Activated CD4-positive, alpha-beta memory T cell treated with anti-CD3 and anti-CD28 coated beads for 36 hours (primary cell): ENCODE measurements around the gene CAMKMT. TPM values are rescaled to one million over a fixed set of nuclear protein-coding genes. Genes with fewer than 3 reads are reported as not detected.

Source experiments
- CTCF ChIA-PET: fragments of 350-600 bp; sonication (Branson Sonifier 250); formaldehyde crosslinking; loops from one replicate; lab custom pipeline; 2021; ENCODE audit warnings: antibody characterized with exemption, inconsistent platforms; lab: Charles Lee
- POLR2A ChIA-PET: fragments of 350-600 bp; sonication (Branson Sonifier 250); formaldehyde crosslinking; loops from one replicate; lab custom pipeline; 2021; ENCODE audit warnings: antibody characterized with exemption; lab: Charles Lee
- DNase-seq: peaks from one replicate; pipeline ENCODE4 v3.0.0-alpha.2; 2020
- H3K27ac Mint-ChIP-seq: one replicate; pipeline ENCODE4 v1.8.0; 2021; ENCODE audit warnings: mixed read lengths
- H3K27me3 Mint-ChIP-seq: one replicate; pipeline ENCODE4 v1.8.0; 2021; ENCODE audit warnings: mixed read lengths
- H3K36me3 Mint-ChIP-seq: one replicate; pipeline ENCODE4 v1.8.0; 2021; ENCODE audit warnings: mixed read lengths
- H3K4me1 Mint-ChIP-seq: one replicate; pipeline ENCODE4 v1.8.0; 2021; ENCODE audit warnings: low read depth, mixed read lengths
- H3K4me3 Mint-ChIP-seq: one replicate; pipeline ENCODE4 v1.8.0; 2021; ENCODE audit warnings: mild to moderate bottlenecking, mixed read lengths
- H3K9me3 Mint-ChIP-seq: one replicate; pipeline ENCODE4 v1.8.0; 2021; ENCODE audit warnings: mixed read lengths
- intact Hi-C: fragments of 100-400 bp; cut with micrococcal nuclease; formaldehyde crosslinking; loops from one replicate; pipeline ENCODE4 v1.15.1; 2023
- total RNA-seq, 2 experiments: library from RNA; stranded (reverse); gene quantifications; one replicate each; pipeline ENCODE4 v1.2.3, GENCODE V29; 2021

Gene CAMKMT
- total RNA-seq, 2 experiments from 2014 or later: 9.3 to 11.3 TPM

- Mint-ChIP-seq H3K36me3 (peaks cover 21% of the 10 kb centered on the region), H3K27me3 (no peaks in the 10 kb centered on the region), H3K4me3 (no peak overlapping the region), H3K27ac (no peak overlapping the region), H3K9me3 (peaks cover 26% of the 10 kb centered on the region), H3K4me1 (no peaks in the 10 kb centered on the region)
- ChIA-PET CTCF (no interaction called here), POLR2A (no interaction called here)
- no peak for DNase-seq
- intact Hi-C loops: no loop called here
These were observed 157.3 kb downstream of the CAMKMT start for GRCh38 chr2:44519026-44519425.

- Mint-ChIP-seq H3K36me3 (peaks cover 24% of the 10 kb centered on the region), H3K4me3 (no peak overlapping the region), H3K27me3 (no peaks in the 10 kb centered on the region), H3K4me1 (no peaks in the 10 kb centered on the region), H3K9me3 (peaks cover 28% of the 10 kb centered on the region), H3K27ac (no peak overlapping the region)
- no peak for DNase-seq
- ChIA-PET POLR2A (no interaction called here), CTCF (interaction anchor here (2.0 kb wide), 1 partner anchor 43 kb away, joined by 6 read pairs; no protein-coding TSS in a partner anchor)
- intact Hi-C loops: no loop called here
These were observed 161.1 kb downstream of the CAMKMT start for GRCh38 chr2:44522846-44523245.

- ChIA-PET CTCF (interaction anchor here (2.0 kb wide), 1 partner anchor 45 kb away, joined by 6 read pairs; no protein-coding TSS in a partner anchor), POLR2A (interaction anchor here (0.6 kb wide), 1 partner anchor 291 kb away, joined by 3 read pairs; no protein-coding TSS in a partner anchor)
- Mint-ChIP-seq H3K27ac (no peak overlapping the region), H3K4me1 (no peaks in the 10 kb centered on the region), H3K4me3 (no peak overlapping the region), H3K36me3 (peaks cover 22% of the 10 kb centered on the region), H3K27me3 (no peaks in the 10 kb centered on the region), H3K9me3 (peaks cover 27% of the 10 kb centered on the region)
- no peak for DNase-seq
- intact Hi-C loops: no loop called here
These were observed 162.7 kb downstream of the CAMKMT start for GRCh38 chr2:44524347-44524926.

- intact Hi-C loops: no loop called here
- Mint-ChIP-seq H3K9me3 (peaks cover 14% of the 10 kb centered on the region), H3K36me3 (peaks cover 12% of the 10 kb centered on the region), H3K27ac (no peak overlapping the region), H3K4me1 (no peaks in the 10 kb centered on the region), H3K4me3 (no peak overlapping the region), H3K27me3 (no peaks in the 10 kb centered on the region)
- ChIA-PET POLR2A (no interaction called here), CTCF (no interaction called here)
- DNase-seq: no peak
These were observed 164.6 kb downstream of the CAMKMT start for GRCh38 chr2:44526352-44526751.

- H3K4me3 Mint-ChIP-seq: no peak overlapping the region
- ChIA-PET CTCF (no interaction called here), POLR2A (no interaction called here)
- intact Hi-C loops: no loop called here
- no peaks in the 10 kb centered on the region for H3K27me3 Mint-ChIP-seq
- no peak overlapping the region for H3K27ac Mint-ChIP-seq
- DNase-seq: no peak
- no peaks in the 10 kb centered on the region for H3K4me1 Mint-ChIP-seq
- H3K9me3 Mint-ChIP-seq: peaks cover 2% of the 10 kb centered on the region
- H3K36me3 Mint-ChIP-seq: peaks cover 17% of the 10 kb centered on the region
These were observed 166.8 kb downstream of the CAMKMT start for GRCh38 chr2:44528595-44528994.

GRCh38 chr2:44529448-44529847, 167.7 kb downstream of the CAMKMT start:
- Mint-ChIP-seq H3K9me3 (peaks cover under 1% of the 10 kb centered on the region), H3K4me1 (no peaks in the 10 kb centered on the region), H3K27ac (no peak overlapping the region), H3K27me3 (no peaks in the 10 kb centered on the region), H3K4me3 (no peak overlapping the region), H3K36me3 (peaks cover 17% of the 10 kb centered on the region)
- POLR2A ChIA-PET: no interaction called here
- intact Hi-C loops: no loop called here
- CTCF ChIA-PET: no interaction called here
- DNase-seq: no peak

- H3K4me3 Mint-ChIP-seq: no peak overlapping the region
- CTCF ChIA-PET: no interaction called here
- H3K9me3 Mint-ChIP-seq: no peaks in the 10 kb centered on the region
- H3K27me3 Mint-ChIP-seq: no peaks in the 10 kb centered on the region
- H3K27ac Mint-ChIP-seq: no peak overlapping the region
- H3K4me1 Mint-ChIP-seq: no peaks in the 10 kb centered on the region
- intact Hi-C loops: no loop called here
- POLR2A ChIA-PET: no interaction called here
- peaks cover 14% of the 10 kb centered on the region for H3K36me3 Mint-ChIP-seq
- DNase-seq: no peak
These were observed 169.5 kb downstream of the CAMKMT start for GRCh38 chr2:44531289-44531688.

GRCh38 chr2:44532031-44532430, 170.3 kb downstream of the CAMKMT start:
- DNase-seq: no peak
- Mint-ChIP-seq H3K27ac (no peak overlapping the region), H3K36me3 (peaks cover 13% of the 10 kb centered on the region), H3K4me1 (no peaks in the 10 kb centered on the region), H3K4me3 (no peak overlapping the region), H3K27me3 (no peaks in the 10 kb centered on the region), H3K9me3 (no peaks in the 10 kb centered on the region)
- intact Hi-C loops: no loop called here
- POLR2A ChIA-PET: no interaction called here
- CTCF ChIA-PET: interaction anchor here (2.0 kb wide), 1 partner anchor 52 kb away, joined by 5 read pairs; no protein-coding TSS in a partner anchor

GRCh38 chr2:44533508-44533907, 171.8 kb downstream of the CAMKMT start:
- no peak overlapping the region for H3K27ac Mint-ChIP-seq
- CTCF ChIA-PET: interaction anchor here (2.0 kb wide), 1 partner anchor 54 kb away, joined by 5 read pairs; no protein-coding TSS in a partner anchor
- H3K4me1 Mint-ChIP-seq: no peaks in the 10 kb centered on the region
- H3K27me3 Mint-ChIP-seq: no peaks in the 10 kb centered on the region
- no peak overlapping the region for H3K4me3 Mint-ChIP-seq
- no peaks in the 10 kb centered on the region for H3K9me3 Mint-ChIP-seq
- intact Hi-C loops: no loop called here
- POLR2A ChIA-PET: no interaction called here
- peaks cover 13% of the 10 kb centered on the region for H3K36me3 Mint-ChIP-seq
- DNase-seq: no peak

- no peak overlapping the region for H3K4me3 Mint-ChIP-seq
- H3K27ac Mint-ChIP-seq: no peak overlapping the region
- peaks cover 13% of the 10 kb centered on the region for H3K36me3 Mint-ChIP-seq
- CTCF ChIA-PET: no interaction called here
- H3K4me1 Mint-ChIP-seq: no peaks in the 10 kb centered on the region
- H3K9me3 Mint-ChIP-seq: no peaks in the 10 kb centered on the region
- intact Hi-C loops: no loop called here
- POLR2A ChIA-PET: no interaction called here
- DNase-seq: no peak
- H3K27me3 Mint-ChIP-seq: no peaks in the 10 kb centered on the region
These were observed 173.6 kb downstream of the CAMKMT start for GRCh38 chr2:44535376-44535775.

GRCh38 chr2:44537264-44537663, 175.5 kb downstream of the CAMKMT start:
- no peak overlapping the region for H3K4me3 Mint-ChIP-seq
- CTCF ChIA-PET: no interaction called here
- POLR2A ChIA-PET: no interaction called here
- H3K4me1 Mint-ChIP-seq: no peaks in the 10 kb centered on the region
- no peaks in the 10 kb centered on the region for H3K9me3 Mint-ChIP-seq
- no peak for DNase-seq
- intact Hi-C loops: no loop called here
- H3K27me3 Mint-ChIP-seq: no peaks in the 10 kb centered on the region
- H3K27ac Mint-ChIP-seq: no peak overlapping the region
- peaks cover 9% of the 10 kb centered on the region for H3K36me3 Mint-ChIP-seq

- Mint-ChIP-seq H3K27ac (no peak overlapping the region), H3K27me3 (no peaks in the 10 kb centered on the region), H3K4me3 (no peak overlapping the region), H3K9me3 (no peaks in the 10 kb centered on the region), H3K4me1 (no peaks in the 10 kb centered on the region), H3K36me3 (no peaks in the 10 kb centered on the region)
- no peak for DNase-seq
- CTCF ChIA-PET: interaction anchor here (0.7 to 1.2 kb wide), 2 partner anchors 29 to 63 kb away, joined by 3 read pairs; no protein-coding TSS in a partner anchor
- POLR2A ChIA-PET: no interaction called here
- intact Hi-C loops: no loop called here
These were observed 180.8 kb downstream of the CAMKMT start for GRCh38 chr2:44542520-44542919.
